ENCODE results near the gene KCTD3. TPM values are rescaled to one million over a fixed set of nuclear protein-coding genes. Genes with fewer than 3 reads are reported as not detected.
A peak's percentile ranks its signal among the peaks of the same experiment; 100 is the strongest.

The KCTD3 gene
- total RNA-seq, result 70.5 and 73.5 TPM in 2 replicates
- long read RNA-seq, transcript KCTD3-205 (2 exons, 2,722 nt), result minor isoform, 5 of 38 reads
- long read RNA-seq, transcript KCTD3-201 (18 exons, 3,931 nt), result major isoform, 6 of 38 reads
- long read RNA-seq, partial matches to known transcripts, result 17 of 38 reads
- long read RNA-seq, other reads (novel, unspliced or antisense), result 9 of 38 reads

- H3K27me3 Mint-ChIP-seq, result no peaks in the 10 kb centered on the region
- peaks cover 1% of the 10 kb centered on the region for H3K36me3 Mint-ChIP-seq (ENCODE audit: insufficient read depth)
- no peaks in the 10 kb centered on the region for H3K9me3 Mint-ChIP-seq (ENCODE audit: low read depth)
- peak within 1 kb of the TSS; percentile 95 for H3K4me3 Mint-ChIP-seq (ENCODE audit: low read depth)
- H3K27ac Mint-ChIP-seq, result peak within 1 kb of the TSS; percentile 99
- TF ChIP-seq CTCF (IDR thresholded peaks at IDR 0.05; ENCODE audit: unreplicated experiment), result no peak
- peak; percentile 60 for DNase-seq (ENCODE audit: low spot score, unreplicated experiment)
- H3K4me1 Mint-ChIP-seq (ENCODE audit: low read depth), result peaks cover 38% of the 10 kb centered on the region
Measured at GRCh38 chr1:215566556-215567490, at the start of gene KCTD3. Gene KCTD3, plus strand, starts transcription at chr1:215567304. Its CDS starts 382 bp downstream, at chr1:215567686.

GRCh38 chr1:215517441-215517891 is 49.6 kb upstream of the KCTD3 start:
- Mint-ChIP-seq H3K4me3 (ENCODE audit: low read depth) (no peak overlapping the region), H3K27ac (no peak overlapping the region), H3K36me3 (ENCODE audit: insufficient read depth) (no peaks in the 10 kb centered on the region), H3K27me3 (no peaks in the 10 kb centered on the region), H3K4me1 (ENCODE audit: low read depth) (no peaks in the 10 kb centered on the region), H3K9me3 (ENCODE audit: low read depth) (peaks cover 18% of the 10 kb centered on the region)
- DNase-seq (ENCODE audit: low spot score, unreplicated experiment), result no peak
- peak; percentile 26 for TF ChIP-seq CTCF (IDR thresholded peaks at IDR 0.05; ENCODE audit: unreplicated experiment)

- peaks cover 5% of the 10 kb centered on the region for H3K4me1 Mint-ChIP-seq (ENCODE audit: low read depth)
- no peak for TF ChIP-seq CTCF (IDR thresholded peaks at IDR 0.05; ENCODE audit: unreplicated experiment)
- H3K27me3 Mint-ChIP-seq, result no peaks in the 10 kb centered on the region
Measured at GRCh38 chr1:215518594-215518993, 48.5 kb upstream of the KCTD3 start.

GRCh38 chr1:215521279-215521678 is 45.8 kb upstream of the KCTD3 start:
- no peak for TF ChIP-seq CTCF (IDR thresholded peaks at IDR 0.05; ENCODE audit: unreplicated experiment)
- H3K4me1 Mint-ChIP-seq (ENCODE audit: low read depth), result peaks cover 12% of the 10 kb centered on the region

More at GRCh38 chr1:215518594-215518993, 48.5 kb upstream of the KCTD3 start:
- Mint-ChIP-seq H3K27ac (no peak overlapping the region), H3K4me3 (ENCODE audit: low read depth) (no peak overlapping the region), H3K9me3 (ENCODE audit: low read depth) (peaks cover 12% of the 10 kb centered on the region), H3K36me3 (ENCODE audit: insufficient read depth) (no peaks in the 10 kb centered on the region)
- no peak for DNase-seq (ENCODE audit: low spot score, unreplicated experiment)

GRCh38 chr1:215523128-215523861 is 43.8 kb upstream of the KCTD3 start:
- Mint-ChIP-seq H3K27ac (no peak overlapping the region), H3K9me3 (ENCODE audit: low read depth) (no peaks in the 10 kb centered on the region), H3K4me3 (ENCODE audit: low read depth) (no peak overlapping the region), H3K4me1 (ENCODE audit: low read depth) (peaks cover 12% of the 10 kb centered on the region), H3K27me3 (no peaks in the 10 kb centered on the region), H3K36me3 (ENCODE audit: insufficient read depth) (no peaks in the 10 kb centered on the region)
- no peak for DNase-seq (ENCODE audit: low spot score, unreplicated experiment)
- peak; percentile 49 for TF ChIP-seq CTCF (IDR thresholded peaks at IDR 0.05; ENCODE audit: unreplicated experiment)

More at GRCh38 chr1:215521279-215521678, 45.8 kb upstream of the KCTD3 start:
- no peaks in the 10 kb centered on the region for H3K36me3 Mint-ChIP-seq (ENCODE audit: insufficient read depth)
- no peaks in the 10 kb centered on the region for H3K27me3 Mint-ChIP-seq
- H3K27ac Mint-ChIP-seq, result no peak overlapping the region
- no peak overlapping the region for H3K4me3 Mint-ChIP-seq (ENCODE audit: low read depth)
- DNase-seq (ENCODE audit: low spot score, unreplicated experiment), result no peak
- H3K9me3 Mint-ChIP-seq (ENCODE audit: low read depth), result no peaks in the 10 kb centered on the region
